ENCODE results near the gene PAK5.

- TF ChIP-seq POLR2A (IDR thresholded peaks at IDR 0.05) (no peak), POLR2AphosphoS5 (IDR thresholded peaks at IDR 0.05; ENCODE audit: insufficient read depth in 1 of 2, low read depth in 1 of 2) (no peak), CTCF (IDR thresholded peaks at IDR 0.05) (no peak)
Measured at GRCh38 chr20:9574181-9574580, 264.7 kb downstream of the PAK5 start.
